ENCODE data around the gene NT5C1A.

DNA sequence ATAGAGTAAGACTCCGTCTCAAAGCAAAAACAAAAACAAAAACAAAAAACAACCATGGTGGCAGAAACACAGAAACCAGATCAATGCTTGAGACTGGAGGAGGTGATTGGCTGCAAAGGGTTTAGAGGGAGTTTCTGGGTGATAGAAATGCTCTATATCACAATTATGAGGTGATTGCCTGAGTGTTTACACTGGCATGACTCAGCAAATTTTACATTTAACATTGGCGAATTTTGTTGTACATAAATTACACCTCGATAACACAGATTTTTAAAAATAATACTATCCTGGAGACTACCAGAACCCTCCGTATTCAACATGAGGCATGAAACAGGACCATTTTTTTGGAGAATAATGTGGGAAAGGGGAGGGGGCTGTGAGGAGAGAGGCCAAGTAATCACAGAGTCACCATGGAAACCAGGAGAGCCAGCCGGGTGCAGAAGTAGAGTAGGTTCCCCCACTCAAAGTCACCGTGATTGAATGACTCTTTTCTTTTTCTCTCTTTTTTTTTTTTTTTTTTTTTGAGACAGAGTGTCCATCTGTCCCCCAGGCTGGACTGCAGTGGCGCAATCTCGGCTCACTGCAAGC lies 56.7 kb downstream of the NT5C1A start:
- TF ChIP-seq, protein P1, sequence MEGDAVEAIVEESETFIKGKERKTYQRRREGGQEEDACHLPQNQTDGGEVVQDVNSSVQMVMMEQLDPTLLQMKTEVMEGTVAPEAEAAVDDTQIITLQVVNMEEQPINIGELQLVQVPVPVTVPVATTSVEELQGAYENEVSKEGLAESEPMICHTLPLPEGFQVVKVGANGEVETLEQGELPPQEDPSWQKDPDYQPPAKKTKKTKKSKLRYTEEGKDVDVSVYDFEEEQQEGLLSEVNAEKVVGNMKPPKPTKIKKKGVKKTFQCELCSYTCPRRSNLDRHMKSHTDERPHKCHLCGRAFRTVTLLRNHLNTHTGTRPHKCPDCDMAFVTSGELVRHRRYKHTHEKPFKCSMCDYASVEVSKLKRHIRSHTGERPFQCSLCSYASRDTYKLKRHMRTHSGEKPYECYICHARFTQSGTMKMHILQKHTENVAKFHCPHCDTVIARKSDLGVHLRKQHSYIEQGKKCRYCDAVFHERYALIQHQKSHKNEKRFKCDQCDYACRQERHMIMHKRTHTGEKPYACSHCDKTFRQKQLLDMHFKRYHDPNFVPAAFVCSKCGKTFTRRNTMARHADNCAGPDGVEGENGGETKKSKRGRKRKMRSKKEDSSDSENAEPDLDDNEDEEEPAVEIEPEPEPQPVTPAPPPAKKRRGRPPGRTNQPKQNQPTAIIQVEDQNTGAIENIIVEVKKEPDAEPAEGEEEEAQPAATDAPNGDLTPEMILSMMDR (IDR thresholded peaks at IDR 0.05), result no peak
- TF ChIP-seq POLR2A (IDR thresholded peaks at IDR 0.05) (no peak), POLR2AphosphoS5 (IDR thresholded peaks at IDR 0.05) (no peak)

All from gastroesophageal sphincter (tissue), 3 donors.